Renal pelvis (tissue), 4 donors: ENCODE measurements around the gene CDC42BPG. TPM values are rescaled to one million over a fixed set of nuclear protein-coding genes. Genes with fewer than 3 reads are reported as not detected.
"Not testable (repeated sequence)": the region's sequence is repeated elsewhere in the genome, so short reads cannot be mapped to it uniquely, and the experiment has no call there.

ENCODE experiments used
- DNase-seq: peaks from one replicate; pipeline ENCODE4 v3.0.0-alpha.2; 2013
- polyA plus RNA-seq, 3 donors: library from polyadenylated mRNA; unstranded; fragments of 120-200 nt; gene quantifications; one replicate each; pipeline ENCODE4 v1.2.1, GENCODE V29; 2013; ENCODE audit not compliant: insufficient read length in 3 of 3

Gene CDC42BPG
- polyA plus RNA-seq, 3 donors = 6.0 to 8.1 (median 8.0) TPM

DNA sequence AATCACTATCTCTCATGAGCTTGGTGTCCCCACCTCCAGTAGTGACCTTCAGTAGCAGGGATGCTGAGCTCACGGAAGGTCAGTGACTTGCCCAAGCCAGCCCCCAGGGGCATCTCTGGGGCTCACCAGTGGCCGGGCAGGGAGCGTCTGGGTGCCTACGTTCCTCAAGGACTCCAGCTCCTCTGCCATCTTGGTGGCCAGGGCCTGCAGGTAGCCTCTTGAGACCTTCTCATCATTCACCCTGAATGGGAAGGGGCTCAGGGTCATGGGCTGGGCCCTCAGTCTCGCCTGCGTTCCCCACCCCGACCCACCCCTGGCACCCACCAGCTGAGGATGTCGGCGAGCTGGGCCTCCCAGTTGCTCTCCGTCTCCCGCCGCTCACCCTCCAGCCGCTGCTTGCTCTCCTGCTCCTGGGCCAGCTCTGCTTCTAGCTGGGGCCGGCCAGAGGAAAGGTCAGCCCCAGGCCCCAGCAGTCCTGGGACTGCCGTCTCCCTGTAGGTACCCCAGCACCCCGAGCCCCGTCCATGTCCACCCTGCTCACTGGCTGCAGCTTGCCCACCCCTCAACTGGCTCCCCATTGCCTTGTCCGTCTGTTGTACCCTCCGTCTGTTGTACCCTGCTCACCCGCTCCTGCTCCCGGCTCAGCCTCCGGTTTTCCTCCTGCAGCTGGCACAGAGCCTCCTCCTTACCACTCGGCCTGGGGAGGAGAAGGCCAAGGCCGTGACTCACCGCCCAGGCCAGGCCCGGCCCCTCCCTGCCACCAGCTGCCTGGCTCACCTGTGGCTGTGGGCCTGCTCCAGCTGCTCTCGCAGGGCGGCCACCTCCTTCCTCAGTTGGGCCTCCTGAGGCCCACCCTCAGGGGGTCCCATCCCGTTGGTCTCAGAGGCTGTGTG is 9.5 kb downstream of the CDC42BPG start:
- no peak for DNase-seq

DNA sequence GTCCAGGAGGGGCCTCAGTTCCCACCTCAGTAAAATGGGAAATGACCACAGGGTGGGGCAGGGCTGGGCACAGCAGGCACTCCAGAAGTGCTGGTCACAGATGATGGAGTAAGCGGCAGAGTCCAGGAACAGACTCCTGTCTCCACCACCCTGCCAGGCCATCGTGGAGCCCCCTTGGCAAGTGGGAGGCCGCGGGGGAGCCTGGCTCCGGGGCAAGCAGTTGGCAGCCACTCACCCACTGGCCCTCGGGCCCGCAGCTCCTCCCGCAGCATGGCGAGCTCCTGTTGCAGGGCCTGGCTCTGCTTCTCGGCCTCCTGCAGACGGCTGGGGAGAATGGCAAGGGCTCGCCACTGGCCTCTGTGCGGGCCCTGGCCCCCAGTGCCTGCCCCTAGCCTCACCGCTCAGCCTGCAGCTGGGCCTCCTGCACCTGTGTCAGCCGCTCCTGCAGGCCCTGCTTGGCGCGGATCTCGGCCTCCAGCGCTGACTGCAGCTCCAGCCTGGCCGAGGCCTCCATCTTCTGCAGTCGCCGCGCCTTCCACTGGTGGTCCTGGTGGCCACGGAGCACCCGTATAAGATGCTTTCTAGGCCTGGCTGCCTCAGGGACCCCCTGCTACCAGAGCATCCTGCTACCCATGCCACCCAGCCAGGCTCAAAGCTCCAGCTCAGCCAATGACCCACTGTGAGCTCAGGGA is 10.3 kb downstream of the CDC42BPG start:
- DNase-seq = no peak

DNA sequence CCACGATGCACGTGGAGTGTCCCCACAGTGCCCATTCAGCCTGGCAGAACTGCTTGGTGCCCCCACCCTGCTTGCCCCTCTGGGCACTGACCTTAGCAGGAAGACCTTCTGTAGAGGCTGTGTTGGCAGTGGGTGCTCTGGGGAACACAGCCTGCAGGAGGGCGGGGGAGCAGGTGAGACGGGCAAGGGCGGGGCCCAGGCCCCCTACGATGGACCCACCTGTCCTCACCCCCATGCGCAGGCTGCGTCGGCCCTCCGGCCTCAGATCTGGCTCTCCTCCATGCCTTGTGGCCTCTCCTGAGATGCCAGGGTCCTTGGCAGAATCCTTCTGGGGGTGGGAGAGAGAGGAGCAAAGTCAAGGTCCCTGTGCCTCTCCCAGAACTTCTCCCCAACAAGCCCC is 10.9 kb downstream of the CDC42BPG start:
- no peak for DNase-seq

DNA sequence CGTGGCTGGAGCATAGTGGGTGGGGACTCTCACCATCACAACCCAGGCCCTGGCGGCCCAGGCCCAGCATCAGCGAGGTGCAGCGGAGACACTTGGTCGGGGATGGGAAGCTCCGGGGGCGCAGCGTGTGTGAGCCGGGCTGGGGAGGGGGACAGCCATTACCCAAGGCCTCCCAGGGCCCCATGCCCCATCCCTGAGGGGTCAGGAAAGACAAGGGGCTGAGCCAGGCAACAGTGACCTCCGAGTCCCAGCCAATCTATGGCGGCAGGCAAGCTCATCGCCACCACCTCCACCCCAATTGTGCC is 11.3 kb downstream of the CDC42BPG start:
- no peak for DNase-seq

DNA sequence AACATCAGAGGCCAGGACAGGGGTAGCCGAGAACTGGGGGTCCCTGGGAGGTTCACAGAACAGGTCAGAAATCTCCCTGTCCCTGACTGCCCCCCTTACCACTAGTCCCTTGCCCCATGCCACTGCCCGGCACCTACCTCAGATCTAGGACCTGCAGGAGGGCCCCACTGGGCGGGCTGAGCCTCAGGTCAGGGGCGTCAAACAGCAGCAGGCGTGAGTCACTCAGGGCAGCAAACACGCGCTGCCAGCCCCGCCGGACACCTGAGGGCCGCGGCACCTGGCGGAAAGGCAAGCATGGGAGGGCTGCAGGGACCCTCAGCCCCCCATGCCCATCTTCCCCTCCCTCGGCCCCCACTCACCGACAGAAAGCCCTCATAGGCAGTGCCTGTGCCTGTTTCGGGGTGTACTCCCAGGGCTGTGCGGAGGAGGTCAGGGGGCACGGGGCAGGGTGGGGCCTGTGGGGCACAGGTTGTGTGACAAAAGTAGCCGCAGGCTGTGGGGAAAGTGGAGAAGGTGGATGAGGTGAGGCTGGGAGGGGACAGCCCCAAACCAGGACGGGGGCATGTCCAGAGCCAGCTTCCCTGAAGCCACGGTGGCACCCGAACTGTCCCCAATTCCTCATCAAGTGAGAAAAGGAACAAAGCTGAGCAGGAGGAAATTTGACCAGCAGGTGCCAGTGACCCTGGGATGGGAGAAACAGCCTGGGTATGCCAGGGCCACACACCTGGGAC is 11.8 kb downstream of the CDC42BPG start:
- DNase-seq = no peak

DNA sequence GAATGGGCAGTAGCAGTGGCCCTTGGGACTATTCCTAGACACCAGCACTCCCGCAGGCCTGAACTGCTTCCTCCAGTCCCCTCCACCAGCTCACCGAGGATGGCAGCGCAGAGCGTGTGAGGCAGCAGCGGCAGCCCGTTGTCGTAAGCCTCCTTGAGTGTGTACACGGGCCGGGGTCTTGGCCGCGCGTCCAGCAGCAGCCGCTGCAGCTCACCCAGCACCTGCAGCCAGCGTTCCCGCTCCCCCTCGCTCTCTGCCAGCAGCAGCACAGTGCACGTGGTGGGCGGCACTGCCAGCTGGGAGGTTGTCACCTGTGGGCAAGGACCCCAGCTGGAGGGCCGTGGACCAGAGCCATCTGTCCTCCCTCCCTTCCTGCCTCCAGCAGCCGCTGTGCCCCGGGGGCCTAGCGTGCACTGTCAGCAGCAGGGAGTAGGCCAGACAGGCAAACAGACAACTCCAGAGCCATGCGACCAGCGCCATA is 13.0 kb downstream of the CDC42BPG start:
- no peak for DNase-seq

DNA sequence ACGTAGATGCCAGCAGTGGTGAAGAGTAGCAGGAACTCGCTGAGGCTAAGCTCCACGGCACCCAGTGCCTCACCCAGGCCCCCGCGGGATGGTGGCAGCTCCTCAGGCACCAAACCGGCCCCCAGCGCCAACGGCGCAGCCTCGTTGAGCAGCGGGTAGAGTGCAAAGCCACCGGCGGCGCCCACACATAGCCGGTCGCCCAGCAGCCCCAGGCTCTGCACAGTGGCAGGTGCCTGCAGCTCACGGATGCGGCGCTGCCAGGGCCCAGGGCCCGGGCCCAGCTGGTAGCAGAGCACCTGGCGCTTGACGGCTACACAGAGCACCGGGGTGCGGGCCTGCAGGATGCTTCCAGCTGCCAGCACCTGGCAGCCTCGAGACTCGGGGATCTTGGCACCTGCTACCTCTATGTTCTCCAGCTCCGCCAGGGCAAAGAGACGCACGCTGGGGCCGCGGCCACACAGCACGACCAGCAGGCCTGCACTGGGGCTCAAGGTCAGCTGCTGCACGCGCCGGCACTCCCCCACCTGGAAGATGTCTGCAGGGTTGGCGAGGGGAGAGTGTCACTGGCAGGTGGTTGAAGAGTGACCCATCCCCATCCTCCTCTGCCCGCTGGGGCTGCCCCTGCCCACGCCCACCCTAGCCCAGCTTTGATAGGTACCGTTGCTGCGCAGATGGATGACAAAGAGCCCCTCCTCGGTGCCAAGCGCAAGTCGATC is 14.8 kb downstream of the CDC42BPG start:
- no peak for DNase-seq

DNA sequence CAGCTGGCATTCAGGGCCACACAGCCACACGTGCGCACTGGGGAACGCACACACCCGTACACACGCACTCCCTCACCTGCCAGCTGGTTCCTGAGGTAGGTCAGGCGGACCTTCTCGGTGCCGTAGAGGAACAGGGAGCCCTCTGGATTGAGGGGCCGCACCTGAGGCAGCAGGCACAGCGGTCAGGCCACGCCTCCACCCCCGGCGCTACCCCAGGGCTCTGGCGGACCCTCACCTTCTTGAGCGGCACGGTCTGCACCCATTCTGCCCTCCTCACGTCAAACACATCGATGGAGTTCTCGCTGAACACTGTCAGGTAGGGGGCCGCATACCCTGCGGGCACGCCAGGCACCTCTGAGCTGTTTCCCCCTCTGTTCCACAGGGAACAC is 17.0 kb downstream of the CDC42BPG start:
- DNase-seq = no peak

DNA sequence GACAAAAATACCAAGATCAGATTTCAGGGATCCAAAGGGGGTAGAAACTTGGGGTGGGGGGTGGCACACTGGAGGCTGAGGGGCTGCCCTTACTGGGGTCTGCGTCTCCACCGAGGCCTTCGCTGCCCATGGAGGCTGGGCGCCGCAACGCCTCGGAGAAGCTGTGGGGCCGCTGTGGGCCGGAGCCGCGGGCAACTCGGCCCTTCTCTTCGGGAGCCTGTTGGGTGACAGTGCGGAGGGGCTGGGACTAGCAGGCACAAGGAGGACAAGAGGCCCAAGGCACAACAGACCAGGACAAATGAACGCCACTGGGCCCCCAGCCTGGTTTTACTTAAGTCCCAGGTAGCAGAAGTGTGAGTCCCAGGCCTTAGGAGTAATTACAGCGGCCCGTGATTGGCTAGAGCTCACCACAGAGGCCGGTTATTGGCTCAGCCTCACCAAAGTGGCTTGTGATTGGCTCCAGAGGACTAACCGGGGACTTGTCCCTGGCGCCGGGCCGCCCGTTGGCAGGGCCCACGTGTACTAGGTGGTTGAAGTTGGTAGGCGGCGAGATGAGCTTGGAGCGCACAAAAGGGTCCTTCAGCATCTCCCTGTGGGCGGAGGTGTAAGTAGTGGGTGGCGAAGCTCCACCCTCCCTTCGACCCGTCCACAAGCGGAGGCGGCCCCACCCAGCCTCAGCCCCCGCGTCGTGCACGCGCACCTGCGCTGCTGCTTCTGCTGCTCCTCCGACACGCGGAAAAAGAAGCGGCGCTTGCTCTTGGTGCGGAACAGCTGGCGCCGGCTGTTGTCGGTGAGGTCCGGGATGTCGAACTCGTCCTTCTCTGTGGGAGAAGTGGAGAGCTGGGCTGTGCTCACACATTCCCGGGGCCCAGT is 17.6 kb downstream of the CDC42BPG start:
- no peak for DNase-seq

DNA sequence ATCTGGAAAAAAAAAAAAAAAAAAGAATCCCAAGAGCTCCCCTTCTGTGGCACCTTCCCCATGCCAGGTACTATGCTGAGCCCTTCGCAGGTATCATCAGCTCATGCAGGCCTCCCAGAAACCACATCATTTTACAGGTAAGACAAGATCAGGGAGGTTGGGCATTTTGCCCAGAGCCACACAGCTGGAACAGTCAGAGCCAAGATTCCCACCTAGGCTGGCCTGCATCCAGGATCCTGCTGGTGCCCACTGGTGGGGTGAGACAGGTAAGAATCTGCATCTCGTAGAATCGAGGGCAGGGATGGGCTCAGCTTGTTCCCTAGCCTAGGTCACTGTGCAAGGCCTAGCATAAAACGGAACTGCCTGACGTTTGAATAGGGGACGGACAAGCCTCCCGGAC is 18.4 kb downstream of the CDC42BPG start:
- no peak for DNase-seq

DNA sequence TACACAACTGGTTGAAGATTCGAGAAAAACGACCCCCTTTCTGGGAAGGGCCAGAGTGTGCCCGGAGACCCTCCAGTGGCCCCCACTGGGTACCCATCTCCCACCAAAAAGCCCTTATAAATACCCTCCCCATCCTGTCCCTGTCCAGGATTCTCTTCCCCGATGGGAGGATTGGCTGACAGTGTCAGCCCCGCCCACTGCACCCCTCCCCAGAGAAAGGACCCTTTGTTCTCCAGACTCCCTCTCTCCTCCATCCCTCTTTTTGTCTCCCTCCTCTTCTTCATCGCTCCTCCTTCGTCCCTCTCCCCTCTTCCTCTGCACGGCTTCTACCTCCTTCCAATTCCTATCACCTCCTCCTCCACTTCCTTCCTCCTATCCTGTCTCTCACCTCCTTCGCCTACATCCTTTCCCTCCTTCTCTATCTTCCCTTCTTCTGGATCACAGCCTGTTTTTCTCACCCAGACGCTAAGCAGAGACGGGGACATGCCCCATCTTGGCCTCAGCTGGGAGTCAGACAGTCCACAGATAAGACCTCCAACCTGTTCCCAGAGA is 20.8 kb downstream of the CDC42BPG start:
- DNase-seq = no peak

DNA sequence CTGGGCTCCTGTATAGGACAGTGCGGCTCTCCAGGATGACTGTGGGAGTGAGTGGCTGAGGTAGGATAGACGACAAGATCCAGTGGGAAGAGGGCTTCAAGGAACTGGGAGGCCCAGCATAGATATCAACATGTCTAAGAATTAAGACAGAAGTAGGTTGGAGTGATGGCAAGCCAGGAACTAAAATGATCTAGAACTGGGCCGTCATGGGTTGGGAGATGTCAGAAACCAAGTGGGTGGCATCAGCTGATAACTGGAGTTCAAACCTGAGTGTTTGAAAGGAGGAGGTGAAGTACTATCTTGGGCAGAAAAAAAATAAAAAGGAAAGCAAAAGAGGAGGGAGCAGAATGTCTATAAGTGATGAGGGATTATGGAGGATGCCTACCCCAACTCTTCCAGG is 27.0 kb downstream of the CDC42BPG start:
- DNase-seq = no peak

DNA sequence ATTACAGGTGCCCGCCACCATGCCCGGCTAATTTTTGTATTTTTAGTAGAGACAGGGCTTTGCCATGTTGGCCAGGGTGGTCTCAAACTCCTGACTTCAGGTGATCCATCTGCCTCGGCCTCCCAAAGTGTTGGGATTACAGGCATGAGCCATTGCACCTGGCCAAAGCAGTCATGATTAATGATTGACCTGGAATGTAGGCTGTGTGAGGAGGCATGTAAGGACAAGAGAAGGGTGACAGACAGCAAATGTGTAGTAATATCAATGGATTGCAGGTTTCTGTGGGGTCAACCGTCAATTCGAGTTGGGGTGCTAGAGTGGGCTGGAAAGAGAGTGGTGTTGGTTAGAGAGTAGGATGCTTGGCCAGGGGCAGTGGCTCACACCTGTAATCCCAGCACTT is 29.0 kb downstream of the CDC42BPG start:
- not testable (repeated sequence) for DNase-seq

DNA sequence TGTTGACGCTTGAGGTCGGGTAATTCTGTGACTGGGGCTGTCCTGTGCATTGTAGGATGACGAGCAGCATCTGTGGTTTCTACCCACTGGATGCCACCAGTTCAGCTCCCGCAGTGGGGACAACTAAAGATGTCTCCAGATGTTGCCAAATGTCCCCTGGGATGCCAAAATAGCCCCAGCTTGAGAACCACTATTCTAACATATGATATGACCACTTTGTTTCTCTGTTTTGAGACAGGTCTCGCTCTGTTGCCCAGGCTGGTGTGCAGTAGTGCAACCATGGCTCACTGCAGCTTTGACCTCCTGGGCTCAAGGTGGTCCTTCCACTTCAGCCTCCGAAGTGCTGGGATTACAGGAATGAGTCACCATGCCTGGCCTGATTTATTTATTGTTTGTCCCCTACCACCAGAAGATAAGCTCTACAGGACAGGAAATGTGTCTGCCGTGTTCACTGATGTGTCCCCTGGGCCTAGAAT is 29.7 kb downstream of the CDC42BPG start:
- DNase-seq = no peak

DNA sequence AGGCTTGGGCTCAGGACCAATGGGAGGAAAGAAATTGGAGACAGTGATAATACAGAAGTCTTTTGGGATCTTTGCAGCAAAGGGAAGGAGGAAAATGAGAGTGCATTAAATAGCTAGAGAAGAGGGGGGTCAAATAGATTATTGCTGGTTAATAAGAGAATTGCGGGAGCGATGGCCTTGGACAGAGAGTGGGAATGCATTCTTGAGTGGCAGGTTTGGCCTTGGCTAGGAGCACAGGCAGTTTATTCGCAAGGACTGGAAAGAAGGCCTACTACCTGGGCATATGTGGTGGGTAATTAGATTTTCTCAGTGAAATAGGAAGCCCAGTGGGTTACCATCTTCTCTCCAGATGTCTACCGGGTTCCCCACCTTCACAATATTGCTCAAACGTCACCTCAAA is 30.6 kb downstream of the CDC42BPG start:
- no peak for DNase-seq

DNA sequence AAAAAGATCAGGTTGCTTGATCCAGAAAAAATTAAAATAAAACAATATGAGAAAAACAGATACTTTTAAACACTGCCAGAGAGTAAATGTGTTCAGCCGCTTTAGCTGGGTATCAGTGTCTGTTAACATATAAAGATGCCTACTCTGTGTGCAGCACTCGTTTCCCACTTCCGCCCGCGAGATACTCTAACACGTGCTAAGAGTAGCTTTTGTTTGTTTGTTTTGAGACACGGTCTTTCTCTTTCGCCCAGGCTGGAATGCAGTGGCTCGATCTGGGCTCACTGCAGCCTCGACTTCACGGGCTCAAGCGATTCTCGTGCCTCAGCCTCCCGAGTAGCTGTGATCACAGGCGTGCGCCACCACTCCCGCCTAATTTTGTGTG is 33.6 kb downstream of the CDC42BPG start:
- no peak for DNase-seq

DNA sequence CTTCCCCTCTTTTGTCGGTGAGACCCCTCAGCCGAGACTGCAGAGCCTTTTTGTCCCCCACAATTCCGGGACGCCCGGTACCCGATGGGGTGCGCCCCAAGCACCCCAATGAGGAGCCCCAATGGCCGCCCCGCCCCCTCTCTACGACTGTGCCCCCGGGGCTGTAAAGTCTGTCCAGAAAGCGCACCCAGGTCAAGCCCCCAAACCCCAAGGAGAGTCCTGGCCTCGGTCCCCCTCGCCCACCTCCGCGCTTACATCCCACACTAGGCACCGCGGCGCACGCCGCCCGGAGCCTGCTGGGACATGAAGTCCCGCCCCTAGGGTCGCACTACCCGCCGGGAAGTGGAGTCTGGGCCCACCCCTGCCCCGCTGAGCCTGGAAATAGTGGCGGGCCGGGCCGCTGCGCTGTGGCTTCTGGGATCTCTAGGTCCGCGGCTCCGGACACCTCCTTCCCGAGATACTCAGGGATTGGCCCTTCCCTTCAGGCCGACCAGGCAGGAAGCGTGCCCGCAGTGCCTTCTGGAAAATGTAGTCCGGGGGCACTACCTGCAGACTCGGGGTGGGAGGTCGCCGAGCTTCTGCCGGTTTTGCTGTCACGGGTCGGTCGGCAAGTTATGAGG is 34.1 kb downstream of the CDC42BPG start, which contains the start of gene MEN1:
TSS of gene MEN1 (minus strand) at position 281 of the 620 bp plus-strand sequence. CDS start 442 bp downstream, outside the sequence.
- peak; percentile 96 for DNase-seq

DNA sequence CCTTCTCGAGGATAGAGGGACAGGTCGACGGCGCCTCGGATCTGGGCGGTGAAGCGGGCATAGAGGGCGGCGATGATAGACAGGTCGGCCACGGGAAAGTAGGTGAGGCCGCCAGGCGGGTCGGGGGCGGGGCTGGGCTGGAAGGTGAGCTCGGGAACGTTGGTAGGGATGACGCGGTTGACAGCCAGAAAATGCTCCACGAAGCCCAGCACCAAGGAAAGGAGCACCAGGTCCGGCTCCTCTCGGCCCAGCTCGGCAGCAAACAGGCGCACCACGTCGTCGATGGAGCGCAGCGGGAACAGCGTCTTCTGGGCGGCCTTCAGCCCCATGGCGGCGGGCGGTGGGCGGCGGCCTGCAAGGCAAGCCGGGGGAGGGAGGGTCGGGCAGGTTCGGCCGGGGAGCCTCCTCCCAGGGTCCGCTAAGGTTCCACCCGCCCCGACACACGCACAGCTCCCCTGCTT is 34.6 kb downstream of the CDC42BPG start:
- DNase-seq = peak; percentile 23

DNA sequence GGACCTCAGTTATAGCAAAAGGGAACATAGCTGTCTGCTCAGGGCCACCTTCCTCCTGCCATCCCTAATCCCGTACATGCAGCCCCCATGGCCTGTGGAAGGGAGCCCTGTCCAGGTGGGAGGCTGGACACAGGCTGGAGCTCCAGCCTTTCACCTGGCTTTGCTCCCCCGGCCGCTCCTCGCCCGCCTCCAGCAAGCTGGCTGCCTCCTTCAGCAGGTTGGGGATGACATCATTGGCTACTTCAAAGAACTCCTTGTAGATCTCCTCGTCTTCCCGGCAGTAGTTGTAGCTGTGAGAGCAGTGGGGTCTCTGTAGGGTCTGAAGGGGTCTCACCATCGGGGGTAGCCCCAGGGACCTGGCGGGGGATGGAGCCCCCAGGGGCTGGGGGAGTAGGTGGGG is 39.0 kb downstream of the CDC42BPG start:
- DNase-seq = no peak
